SU-DHL-6 (cell line): ENCODE data around the gene PRKAG3.

ENCODE experiments used
- H2AFZ ChIP-seq: fragments of 200-600 bp; sonication (generic); 2 replicates; pipeline ENCODE4 v1.6.1; 2014; ENCODE audit warnings: low read depth, mild to moderate bottlenecking, moderate library complexity, mixed read lengths, antibody characterized with exemption, low read length; ENCODE audit not compliant: severe bottlenecking
- H3F3A ChIP-seq: fragments of 200-600 bp; shearing (Covaris generic); 2 replicates; pipeline ENCODE4 v1.6.0; 2016; ENCODE audit warnings: antibody characterized with exemption, mild to moderate bottlenecking; ENCODE audit not compliant: insufficient read depth
- H3K27ac ChIP-seq: fragments of 200-600 bp; sonication (generic); 2 replicates; pipeline ENCODE4 v1.5.1; 2016; ENCODE audit warnings: low read depth, mild to moderate bottlenecking, low read length, moderate library complexity, mixed read lengths
- H3K27me3 ChIP-seq: fragments of 200-600 bp; sonication (generic), shearing (Covaris generic); 2 replicates; pipeline ENCODE4 v1.6.0; 2014; ENCODE audit warnings: mild to moderate bottlenecking, low read length
- H3K36me3 ChIP-seq: fragments of 200-600 bp; sonication (generic); 2 replicates; pipeline ENCODE4 v1.6.1; 2014; ENCODE audit warnings: mild to moderate bottlenecking, low read length, mixed read lengths
- H3K4me2 ChIP-seq: fragments of 300-600, 200-600 bp; shearing (Covaris generic), sonication (generic); 2 replicates; pipeline ENCODE4 v1.6.0; 2014; ENCODE audit warnings: low read length, low read depth, mild to moderate bottlenecking; ENCODE audit not compliant: poor library complexity, severe bottlenecking
- H3K4me3 ChIP-seq: fragments of 200-600 bp; sonication (generic); 2 replicates; pipeline ENCODE4 v1.5.1; 2014; ENCODE audit warnings: antibody characterized with exemption, low read length, mild to moderate bottlenecking, mixed read lengths; ENCODE audit not compliant: insufficient read depth, poor library complexity, severe bottlenecking
- H3K79me2 ChIP-seq: fragments of 200-600 bp; sonication (generic); 2 replicates; pipeline ENCODE4 v1.6.1; 2014; ENCODE audit warnings: mild to moderate bottlenecking, low read length, moderate library complexity; ENCODE audit not compliant: insufficient read depth
- H3K9ac ChIP-seq: fragments of 200-600 bp; sonication (generic); 2 replicates; pipeline ENCODE4 v1.7.0; 2014; ENCODE audit warnings: mild to moderate bottlenecking, low read length
- H3K9me2 ChIP-seq: fragments of 200-600 bp; sonication (generic); replicated peaks from 2 replicates; pipeline ENCODE4 v1.6.1; 2014; ENCODE audit warnings: low read length; ENCODE audit not compliant: insufficient read depth
- H3K9me3 ChIP-seq: fragments of 200-600 bp; sonication (generic); 2 replicates; pipeline ENCODE4 v1.6.1; 2014; ENCODE audit warnings: low read length, mixed read lengths; ENCODE audit not compliant: insufficient read depth
- H4K20me1 ChIP-seq: fragments of 200-600 bp; sonication (generic); 2 replicates; pipeline ENCODE4 v1.6.1; 2014; ENCODE audit warnings: low read depth, mild to moderate bottlenecking, antibody characterized with exemption, low read length, moderate library complexity, mixed read lengths
- CTCF ChIP-seq: fragments of 200-600 bp; sonication (generic); IDR thresholded peaks from one replicate; pipeline ENCODE4 v1.5.1; 2017; ENCODE audit warnings: antibody characterized with exemption, mild to moderate bottlenecking, low read length, moderate library complexity; ENCODE audit not compliant: insufficient read depth, poor library complexity, severe bottlenecking
- EZH2phosphoT487 ChIP-seq: fragments of 200-600 bp; sonication (generic), shearing (Covaris generic); conservative IDR thresholded peaks from 2 replicates; pipeline ENCODE4 v1.6.1; 2018; ENCODE audit warnings: mild to moderate bottlenecking, antibody characterized with exemption, low read length, moderate library complexity, mixed read lengths

Gene PRKAG3

GRCh38 chr2:218780851-218781690 is 50.5 kb downstream of the PRKAG3 start:
- no peaks in the 10 kb centered on the region; the same call in 1 of the 2 replicates for H3K9me3 ChIP-seq
- no peaks in the 10 kb centered on the region for H3K79me2 ChIP-seq
- no peak overlapping the region for H3K9ac ChIP-seq
- no peak overlapping the region for H3K27ac ChIP-seq
- H2AFZ ChIP-seq, result no peak overlapping the region
- no peak for TF ChIP-seq EZH2phosphoT487
- no peak for TF ChIP-seq CTCF
- no peaks in the 10 kb centered on the region for H3F3A ChIP-seq
- H3K36me3 ChIP-seq, result no peaks in the 10 kb centered on the region
- no peaks in the 10 kb centered on the region for H3K9me2 ChIP-seq
- no peaks in the 10 kb centered on the region for H4K20me1 ChIP-seq
- no peak overlapping the region for H3K4me2 ChIP-seq
- no peak overlapping the region for H3K4me3 ChIP-seq
- no peaks in the 10 kb centered on the region for H3K27me3 ChIP-seq

DNA sequence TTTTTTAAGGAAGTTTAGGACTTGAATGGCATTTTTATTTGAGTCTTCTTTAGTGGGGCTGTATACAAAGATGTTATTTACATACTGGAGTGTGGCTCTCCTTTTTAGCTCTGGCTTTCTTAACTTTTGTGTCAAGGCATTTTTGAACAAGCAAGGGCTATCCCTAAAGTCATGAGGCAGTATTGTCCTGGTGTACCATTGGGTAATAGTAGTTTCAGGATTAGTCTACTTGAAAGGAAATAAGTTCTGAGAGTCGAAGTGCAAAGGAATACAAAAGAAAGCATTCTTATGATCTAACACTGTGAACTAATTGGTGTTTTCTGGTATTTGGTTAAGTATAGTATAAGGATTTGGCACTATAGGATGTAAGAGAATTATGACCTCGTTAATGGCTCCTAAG is 51.6 kb downstream of the PRKAG3 start:
- TF ChIP-seq EZH2phosphoT487 (no peak), CTCF (no peak)
- Histone ChIP-seq H3K9me2 (no peaks in the 10 kb centered on the region), H3F3A (no peaks in the 10 kb centered on the region), H3K9ac (no peak overlapping the region), H4K20me1 (no peaks in the 10 kb centered on the region), H3K9me3 (no peaks in the 10 kb centered on the region; the same call in 1 of the 2 replicates), H3K4me3 (no peak overlapping the region), H3K4me2 (no peak overlapping the region), H3K27ac (no peak overlapping the region), H2AFZ (no peak overlapping the region), H3K36me3 (no peaks in the 10 kb centered on the region), H3K79me2 (no peaks in the 10 kb centered on the region), H3K27me3 (no peaks in the 10 kb centered on the region)

DNA sequence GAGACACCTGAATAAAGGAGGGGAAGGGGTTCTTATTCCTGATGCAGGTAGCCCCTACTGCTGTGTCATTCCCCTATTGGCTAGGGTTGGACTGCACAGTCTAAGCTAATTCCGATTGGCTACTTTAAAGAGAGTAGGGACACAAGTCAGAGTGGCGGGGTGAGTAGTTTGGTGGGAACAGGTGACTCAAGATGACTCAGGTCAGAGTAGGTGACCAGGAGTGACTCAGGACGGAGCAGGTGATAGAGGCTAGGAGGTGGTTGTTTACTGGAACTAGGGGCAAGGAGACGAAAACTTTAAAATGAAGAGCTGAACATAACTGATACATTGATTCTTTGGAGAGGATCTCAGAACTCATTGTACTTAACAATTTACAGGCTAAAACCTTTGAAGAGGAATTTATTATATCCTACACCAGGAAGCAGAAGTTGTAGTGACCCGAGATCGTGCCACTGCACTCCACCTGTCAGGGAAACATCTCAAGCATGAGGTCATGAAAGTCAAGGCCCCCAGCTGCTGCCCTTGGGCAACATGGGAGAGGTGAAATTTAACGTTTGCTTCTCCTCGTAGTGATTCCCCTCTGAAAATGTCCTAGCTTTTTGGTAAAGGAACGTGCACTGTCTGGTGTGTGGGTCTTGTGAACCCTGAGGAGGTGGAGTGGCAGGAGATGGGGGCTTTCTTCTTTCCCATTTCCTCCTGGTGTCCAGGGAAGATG is 54.2 kb downstream of the PRKAG3 start:
- no peaks in the 10 kb centered on the region for H3K79me2 ChIP-seq
- no peak overlapping the region for H2AFZ ChIP-seq
- no peaks in the 10 kb centered on the region for H3K27me3 ChIP-seq
- no peak overlapping the region for H3K9ac ChIP-seq
- H4K20me1 ChIP-seq, result no peaks in the 10 kb centered on the region
- TF ChIP-seq EZH2phosphoT487 (no peak), CTCF (no peak)
- no peaks in the 10 kb centered on the region for H3F3A ChIP-seq
- H3K36me3 ChIP-seq, result no peaks in the 10 kb centered on the region
- no peak overlapping the region for H3K27ac ChIP-seq
- no peak overlapping the region for H3K4me2 ChIP-seq
- H3K9me3 ChIP-seq, result no peaks in the 10 kb centered on the region; the same call in 1 of the 2 replicates
- H3K9me2 ChIP-seq, result no peaks in the 10 kb centered on the region
- H3K4me3 ChIP-seq, result no peak overlapping the region
